ENCODE data around the gene RAI14. TPM values are rescaled to one million over a fixed set of nuclear protein-coding genes. Genes with fewer than 3 reads are reported as not detected.

RAI14 gene
- total RNA-seq, 1 experiment from 2014 or later, result 71.5 TPM

DNA sequence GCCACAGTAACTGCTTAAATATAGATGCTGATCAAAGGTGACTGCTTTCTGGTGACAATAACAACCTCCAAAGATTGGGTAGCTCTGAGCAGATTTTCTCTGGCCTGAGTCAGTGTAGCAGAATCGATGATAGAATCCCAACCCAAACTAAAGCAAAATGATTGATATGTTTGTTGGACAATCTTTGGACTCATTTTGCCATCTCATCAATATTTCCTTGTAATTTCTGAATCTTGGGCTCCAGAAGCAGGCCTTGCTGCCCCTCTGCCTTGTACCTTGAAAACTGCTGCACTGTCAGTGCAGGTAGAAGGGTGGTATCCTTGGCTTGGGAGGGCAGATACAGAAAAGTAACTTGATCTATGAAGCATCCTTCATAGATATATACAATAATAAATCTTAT lies 201.8 kb downstream of the RAI14 start:
- Mint-ChIP-seq H3K9me3 (ENCODE audit: unreplicated experiment) (peaks cover 8% of the 10 kb centered on the region), H3K36me3 (ENCODE audit: insufficient read depth, unreplicated experiment) (no peaks in the 10 kb centered on the region), H3K4me1 (ENCODE audit: low read depth, unreplicated experiment) (no peaks in the 10 kb centered on the region), H3K4me3 (ENCODE audit: unreplicated experiment) (no peak overlapping the region), H3K27ac (ENCODE audit: unreplicated experiment) (no peak overlapping the region), H3K27me3 (ENCODE audit: insufficient read depth, unreplicated experiment) (no peaks in the 10 kb centered on the region)
- no peaks in the 10 kb centered on the region for H3K27me3 ChIP-seq (replicated peaks; ENCODE audit: control insufficient read depth, insufficient read depth, low read length)
- POLR2A ChIA-PET, result no interaction called here
- H3K4me3 ChIP-seq (ENCODE audit: low read depth, low read length), result no peak overlapping the region
- no peaks in the 10 kb centered on the region for H3K9me3 ChIP-seq
- no peaks in the 10 kb centered on the region for H3K36me3 ChIP-seq (ENCODE audit: control insufficient read depth, insufficient read depth, low read length)
- intact Hi-C loops (cut with micrococcal nuclease; ENCODE audit: unreplicated experiment), result no loop called here
- H3K4me1 ChIP-seq, result peaks cover 9% of the 10 kb centered on the region
- TF ChIP-seq, protein P1, sequence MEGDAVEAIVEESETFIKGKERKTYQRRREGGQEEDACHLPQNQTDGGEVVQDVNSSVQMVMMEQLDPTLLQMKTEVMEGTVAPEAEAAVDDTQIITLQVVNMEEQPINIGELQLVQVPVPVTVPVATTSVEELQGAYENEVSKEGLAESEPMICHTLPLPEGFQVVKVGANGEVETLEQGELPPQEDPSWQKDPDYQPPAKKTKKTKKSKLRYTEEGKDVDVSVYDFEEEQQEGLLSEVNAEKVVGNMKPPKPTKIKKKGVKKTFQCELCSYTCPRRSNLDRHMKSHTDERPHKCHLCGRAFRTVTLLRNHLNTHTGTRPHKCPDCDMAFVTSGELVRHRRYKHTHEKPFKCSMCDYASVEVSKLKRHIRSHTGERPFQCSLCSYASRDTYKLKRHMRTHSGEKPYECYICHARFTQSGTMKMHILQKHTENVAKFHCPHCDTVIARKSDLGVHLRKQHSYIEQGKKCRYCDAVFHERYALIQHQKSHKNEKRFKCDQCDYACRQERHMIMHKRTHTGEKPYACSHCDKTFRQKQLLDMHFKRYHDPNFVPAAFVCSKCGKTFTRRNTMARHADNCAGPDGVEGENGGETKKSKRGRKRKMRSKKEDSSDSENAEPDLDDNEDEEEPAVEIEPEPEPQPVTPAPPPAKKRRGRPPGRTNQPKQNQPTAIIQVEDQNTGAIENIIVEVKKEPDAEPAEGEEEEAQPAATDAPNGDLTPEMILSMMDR (IDR thresholded peaks at IDR 0.05; ENCODE audit: insufficient read depth in 1 of 2, low read depth in 1 of 2, low read length in 1 of 2, severe bottlenecking in 1 of 2, unreplicated experiment in 1 of 2), result no peak
- CTCF ChIA-PET, result no interaction called here
- BruUV-seq (replicated peaks), result no TSS peak
- no peak for DNase-seq

DNA sequence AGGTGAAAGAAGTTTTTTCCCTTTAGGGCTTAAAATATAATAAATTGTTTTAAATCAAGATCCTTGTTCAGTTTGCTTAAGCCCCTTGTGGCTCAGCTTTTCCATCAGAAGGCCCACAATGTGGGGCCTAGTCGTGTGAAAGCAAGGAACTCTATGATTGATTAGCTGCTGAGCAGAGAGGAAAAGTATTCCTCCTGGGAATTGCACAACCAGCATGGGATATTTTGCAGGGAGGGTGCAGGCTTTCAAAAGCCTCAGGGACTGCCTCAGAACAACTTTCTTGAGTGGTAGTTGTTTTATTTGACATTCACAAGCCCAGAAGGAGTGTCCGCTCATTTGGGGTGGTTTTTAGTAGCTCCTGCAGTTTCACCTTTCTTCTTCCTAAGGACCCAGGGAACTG lies 202.7 kb downstream of the RAI14 start:
- Histone ChIP-seq H3K4me1 (peaks cover 9% of the 10 kb centered on the region), H3K4me3 (ENCODE audit: low read depth, low read length) (no peak overlapping the region), H3K36me3 (ENCODE audit: control insufficient read depth, insufficient read depth, low read length) (no peaks in the 10 kb centered on the region), H3K9me3 (no peaks in the 10 kb centered on the region), H3K27me3 (replicated peaks; ENCODE audit: control insufficient read depth, insufficient read depth, low read length) (no peaks in the 10 kb centered on the region)
- BruUV-seq (replicated peaks), result no TSS peak
- CTCF ChIA-PET, result no interaction called here
- TF ChIP-seq, protein P1 (IDR thresholded peaks at IDR 0.05; ENCODE audit: insufficient read depth in 1 of 2, low read depth in 1 of 2, low read length in 1 of 2, severe bottlenecking in 1 of 2, unreplicated experiment in 1 of 2), result no peak
- Mint-ChIP-seq H3K27ac (ENCODE audit: unreplicated experiment) (no peak overlapping the region), H3K36me3 (ENCODE audit: insufficient read depth, unreplicated experiment) (no peaks in the 10 kb centered on the region), H3K27me3 (ENCODE audit: insufficient read depth, unreplicated experiment) (no peaks in the 10 kb centered on the region), H3K4me3 (ENCODE audit: unreplicated experiment) (no peak overlapping the region), H3K4me1 (ENCODE audit: low read depth, unreplicated experiment) (no peaks in the 10 kb centered on the region), H3K9me3 (ENCODE audit: unreplicated experiment) (no peaks in the 10 kb centered on the region)
- intact Hi-C loops (cut with micrococcal nuclease; ENCODE audit: unreplicated experiment), result no loop called here
- POLR2A ChIA-PET, result no interaction called here
- no peak for DNase-seq

GRCh38 chr5:34859253-34859652 lies 203.1 kb downstream of the RAI14 start:
- Mint-ChIP-seq H3K9me3 (ENCODE audit: unreplicated experiment) (no peaks in the 10 kb centered on the region), H3K36me3 (ENCODE audit: insufficient read depth, unreplicated experiment) (no peaks in the 10 kb centered on the region), H3K27me3 (ENCODE audit: insufficient read depth, unreplicated experiment) (no peaks in the 10 kb centered on the region), H3K4me3 (ENCODE audit: unreplicated experiment) (no peak overlapping the region), H3K4me1 (ENCODE audit: low read depth, unreplicated experiment) (no peaks in the 10 kb centered on the region), H3K27ac (ENCODE audit: unreplicated experiment) (no peak overlapping the region)
- ChIA-PET POLR2A (interaction anchor here (0.7 kb wide), 1 partner anchor 11 kb away, joined by 4 read pairs; no protein-coding TSS in a partner anchor), CTCF (no interaction called here)
- Histone ChIP-seq H3K9me3 (no peaks in the 10 kb centered on the region), H3K4me3 (ENCODE audit: low read depth, low read length) (no peak overlapping the region), H3K36me3 (ENCODE audit: control insufficient read depth, insufficient read depth, low read length) (no peaks in the 10 kb centered on the region), H3K4me1 (peaks cover 9% of the 10 kb centered on the region), H3K27me3 (replicated peaks; ENCODE audit: control insufficient read depth, insufficient read depth, low read length) (no peaks in the 10 kb centered on the region)
- intact Hi-C loops (cut with micrococcal nuclease; ENCODE audit: unreplicated experiment), result no loop called here
- no TSS peak for BruUV-seq (replicated peaks)
- peak; percentile 11 to 55 for DNase-seq
- TF ChIP-seq, protein P1 (IDR thresholded peaks at IDR 0.05; ENCODE audit: insufficient read depth in 1 of 2, low read depth in 1 of 2, low read length in 1 of 2, severe bottlenecking in 1 of 2, unreplicated experiment in 1 of 2), result no peak
